Measurements from ENCODE around the gene LAIR2. TPM values are rescaled to one million over a fixed set of nuclear protein-coding genes. Genes with fewer than 3 reads are reported as not detected.
"Not testable (repeated sequence)": the region's sequence is repeated elsewhere in the genome, so short reads cannot be mapped to it uniquely, and the experiment has no call there.

LAIR2 gene
- total RNA-seq, 3 donors from 2014 or later, result not detected

- no peaks in the 10 kb centered on the region for H3K9me3 ChIP-seq
- no peak overlapping the region for H3K4me3 ChIP-seq
- H3K4me1 ChIP-seq (ENCODE audit: low read depth), result peaks cover 5% of the 10 kb centered on the region
- ATAC-seq (no peak), DNase-seq (no peak)
- TF ChIP-seq, protein P1, sequence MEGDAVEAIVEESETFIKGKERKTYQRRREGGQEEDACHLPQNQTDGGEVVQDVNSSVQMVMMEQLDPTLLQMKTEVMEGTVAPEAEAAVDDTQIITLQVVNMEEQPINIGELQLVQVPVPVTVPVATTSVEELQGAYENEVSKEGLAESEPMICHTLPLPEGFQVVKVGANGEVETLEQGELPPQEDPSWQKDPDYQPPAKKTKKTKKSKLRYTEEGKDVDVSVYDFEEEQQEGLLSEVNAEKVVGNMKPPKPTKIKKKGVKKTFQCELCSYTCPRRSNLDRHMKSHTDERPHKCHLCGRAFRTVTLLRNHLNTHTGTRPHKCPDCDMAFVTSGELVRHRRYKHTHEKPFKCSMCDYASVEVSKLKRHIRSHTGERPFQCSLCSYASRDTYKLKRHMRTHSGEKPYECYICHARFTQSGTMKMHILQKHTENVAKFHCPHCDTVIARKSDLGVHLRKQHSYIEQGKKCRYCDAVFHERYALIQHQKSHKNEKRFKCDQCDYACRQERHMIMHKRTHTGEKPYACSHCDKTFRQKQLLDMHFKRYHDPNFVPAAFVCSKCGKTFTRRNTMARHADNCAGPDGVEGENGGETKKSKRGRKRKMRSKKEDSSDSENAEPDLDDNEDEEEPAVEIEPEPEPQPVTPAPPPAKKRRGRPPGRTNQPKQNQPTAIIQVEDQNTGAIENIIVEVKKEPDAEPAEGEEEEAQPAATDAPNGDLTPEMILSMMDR (IDR thresholded peaks at IDR 0.05), result no peak
- no peaks in the 10 kb centered on the region for H3K36me3 ChIP-seq (ENCODE audit: low read depth)
- intact Hi-C loops (cut with DNase I, micrococcal nuclease), result no loop called here
These were observed 19.7 kb upstream of the LAIR2 start for GRCh38 chr19:54482889-54483288.

DNA sequence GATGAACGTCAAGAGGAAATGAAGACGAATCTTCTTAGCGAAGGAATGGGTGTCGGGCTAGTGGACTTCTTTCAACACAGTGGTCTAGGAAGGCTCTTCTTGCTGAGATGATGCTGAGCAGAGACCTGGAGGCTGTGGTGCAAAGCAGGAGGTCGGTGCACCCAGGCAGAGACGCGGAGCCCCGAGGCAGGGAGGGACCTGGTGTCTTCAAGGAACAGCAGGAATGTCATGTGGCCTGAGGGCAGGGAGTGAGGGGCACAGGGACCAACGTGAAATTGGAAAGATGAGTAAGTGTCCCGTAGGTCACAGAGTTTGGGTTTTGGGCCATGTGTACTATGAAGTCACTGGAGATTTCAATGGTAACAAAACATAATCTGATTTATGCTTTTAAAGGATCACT is 18.2 kb upstream of the LAIR2 start:
- intact Hi-C loops (cut with DNase I, micrococcal nuclease), result no loop called here
- H3K4me3 ChIP-seq, result no peak overlapping the region

GRCh38 chr19:54485851-54486250 is 16.8 kb upstream of the LAIR2 start:
- intact Hi-C loops (cut with DNase I, micrococcal nuclease), result no loop called here
- Histone ChIP-seq H3K4me1 (ENCODE audit: low read depth) (peaks cover 5% of the 10 kb centered on the region), H3K36me3 (ENCODE audit: low read depth) (no peaks in the 10 kb centered on the region), H3K4me3 (no peak overlapping the region), H3K9me3 (no peaks in the 10 kb centered on the region)
- TF ChIP-seq, protein P1 (IDR thresholded peaks at IDR 0.05), result no peak
- ATAC-seq (no peak), DNase-seq (no peak)

More for the DNA sequence above, 18.2 kb upstream of the LAIR2 start:
- Histone ChIP-seq H3K36me3 (ENCODE audit: low read depth) (no peaks in the 10 kb centered on the region), H3K9me3 (no peaks in the 10 kb centered on the region), H3K4me1 (ENCODE audit: low read depth) (peaks cover 5% of the 10 kb centered on the region)
- DNase-seq (no peak), ATAC-seq (no peak)
- TF ChIP-seq, protein P1 (IDR thresholded peaks at IDR 0.05), result no peak

DNA sequence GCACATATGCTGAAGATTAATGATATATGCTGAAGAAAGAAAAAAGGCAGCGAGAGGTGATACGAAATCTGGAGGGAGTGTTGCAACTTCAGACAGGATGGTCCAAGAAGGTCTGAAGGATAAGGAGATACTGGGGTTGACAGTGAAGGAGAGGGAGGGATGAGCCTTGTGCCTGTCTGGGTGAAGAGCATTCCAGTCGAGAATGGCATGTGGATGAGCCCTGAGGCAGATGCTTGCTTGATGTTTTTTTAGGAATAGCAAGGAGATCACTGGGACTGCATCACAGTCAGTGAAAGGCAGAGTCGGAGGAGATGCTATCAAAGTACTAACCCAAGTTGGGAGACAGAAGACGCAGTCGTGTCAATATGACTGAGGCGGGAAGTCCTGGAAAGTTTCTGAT is 13.3 kb upstream of the LAIR2 start:
- H3K9me3 ChIP-seq, result no peaks in the 10 kb centered on the region
- ATAC-seq, result no peak
- intact Hi-C loops (cut with DNase I, micrococcal nuclease), result no loop called here
- no peak overlapping the region for H3K4me3 ChIP-seq
- no peak for DNase-seq
- H3K4me1 ChIP-seq (ENCODE audit: low read depth), result no peaks in the 10 kb centered on the region
- TF ChIP-seq, protein P1 (IDR thresholded peaks at IDR 0.05), result no peak
- no peaks in the 10 kb centered on the region for H3K36me3 ChIP-seq (ENCODE audit: low read depth)

- ATAC-seq, result no peak
- TF ChIP-seq, protein P1 (IDR thresholded peaks at IDR 0.05), result no peak
- H3K4me3 ChIP-seq, result no peak overlapping the region
- H3K9me3 ChIP-seq, result no peaks in the 10 kb centered on the region
- DNase-seq, result no peak
- intact Hi-C loops (cut with DNase I, micrococcal nuclease), result no loop called here
- no peaks in the 10 kb centered on the region for H3K4me1 ChIP-seq (ENCODE audit: low read depth)
- no peaks in the 10 kb centered on the region for H3K36me3 ChIP-seq (ENCODE audit: low read depth)
These were observed 12.9 kb upstream of the LAIR2 start for GRCh38 chr19:54489766-54490165.

GRCh38 chr19:54492568-54492967 is 10.1 kb upstream of the LAIR2 start:
- no peaks in the 10 kb centered on the region for H3K4me1 ChIP-seq (ENCODE audit: low read depth)
- no peak overlapping the region for H3K4me3 ChIP-seq
- TF ChIP-seq, protein P1 (IDR thresholded peaks at IDR 0.05), result no peak
- DNase-seq (no peak), ATAC-seq (no peak)
- no peaks in the 10 kb centered on the region for H3K36me3 ChIP-seq (ENCODE audit: low read depth)
- intact Hi-C loops (cut with DNase I, micrococcal nuclease), result no loop called here
- H3K9me3 ChIP-seq, result no peaks in the 10 kb centered on the region

- ATAC-seq; H3K4me1 ChIP-seq (ENCODE audit: low read depth); DNase-seq; H3K4me3 ChIP-seq; H3K9me3 ChIP-seq; H3K36me3 ChIP-seq (ENCODE audit: low read depth); intact Hi-C loops (cut with DNase I, micrococcal nuclease): not testable (repeated sequence)
These were observed 9.6 kb upstream of the LAIR2 start for GRCh38 chr19:54493056-54493455.

All from mucosa of descending colon (tissue), 3 donors.